Heart right ventricle (tissue), 16 donors: ENCODE results near the gene A1BG. TPM values are rescaled to one million over a fixed set of nuclear protein-coding genes. Genes with fewer than 3 reads are reported as not detected.
A peak's percentile ranks its signal among the peaks of the same experiment; 100 is the strongest.
"Not testable (repeated sequence)": the region's sequence is repeated elsewhere in the genome, so short reads cannot be mapped to it uniquely, and the experiment has no call there.

ENCODE experiments used
- ATAC-seq, 8 donors: fragments of 200-7000 bp; cut with Tn5 transposase; one replicate each; pipeline ENCODE4 v1.9.1; 2020; ENCODE audit warnings: mild to moderate bottlenecking in 8 of 8, moderate library complexity in 8 of 8, moderate number of reproducible peaks in 1 of 8
- DNase-seq, 2 donors: peaks; one replicate each; pipeline ENCODE4 v3.0.0-alpha.2; 2020
- H3K27ac ChIP-seq, 10 donors: fragments of 200-600 bp; sonication (generic) in 2 of 10; one replicate each; pipeline versions ENCODE4 v1.5.0 to v1.8.0; 2020 to 2022; ENCODE audit warnings: mild to moderate bottlenecking in 3 of 10
- H3K27me3 ChIP-seq, 7 donors: fragments of 200-600 bp; one replicate each; pipeline ENCODE4 v1.8.0; 2021 to 2022; ENCODE audit warnings: mild to moderate bottlenecking in 2 of 7
- H3K36me3 ChIP-seq, 9 donors: fragments of 200-600 bp; sonication (generic) in 1 of 9; one replicate each; pipeline versions ENCODE4 v1.5.0 to v1.8.0; 2020 to 2022; ENCODE audit warnings: mild to moderate bottlenecking in 2 of 9
- H3K4me1 ChIP-seq, 9 donors: fragments of 200-600 bp; sonication (generic) in 1 of 9; one replicate each; pipeline versions ENCODE4 v1.5.0 to v1.8.0; 2020 to 2022; ENCODE audit warnings: mild to moderate bottlenecking in 4 of 9
- H3K4me3 ChIP-seq, 10 donors: fragments of 200-600 bp; sonication (generic) in 2 of 10; one replicate each; pipeline versions ENCODE4 v1.5.0 to v1.8.0; 2020 to 2022; ENCODE audit warnings: mild to moderate bottlenecking in 7 of 10, moderate library complexity in 2 of 10
- H3K9me3 ChIP-seq, 11 donors: fragments of 200-600 bp in 10 of 11; sonication (generic) in 2 of 11; one replicate each; pipeline versions ENCODE4 v1.5.0 to v1.8.0; 2013 to 2022; ENCODE audit warnings: mild to moderate bottlenecking in 2 of 11, control low read depth in 1 of 11, moderate library complexity in 1 of 11
- CTCF ChIP-seq, 9 donors: fragments of 200-600 bp; sonication (generic) in 2 of 9; IDR thresholded peaks; one replicate each; pipeline versions ENCODE4 v1.5.0 to v1.8.0; 2021 to 2022; ENCODE audit warnings: antibody characterized with exemption in 9 of 9, mild to moderate bottlenecking in 5 of 9, moderate library complexity in 1 of 9
- whole genome bisulfite sequencing, 2 donors: extraction: QIAGEN DNeasy Blood & Tissue Kit; methylation state at CpG; one replicate each; pipeline ENCODE4 v1.1.7; 2013; ENCODE audit warnings: inconsistent platforms in 1 of 2; 5-methylcytosine and 5-hydroxymethylcytosine counted together
- intact Hi-C, 10 donors: fragments of 100-400 bp; cut with DNase I; formaldehyde crosslinking; loops; one replicate each; pipeline versions ENCODE4 v1.11.1 to v1.14.2; 2022
- polyA plus RNA-seq, 2 donors: library from polyadenylated mRNA; stranded (reverse); fragments of 200-250 nt; gene quantifications; one replicate each; pipeline ENCODE4 v1.2.3, GENCODE V29; 2013
- total RNA-seq, 10 donors: library from RNA; stranded (reverse); fragmentation: NEBNext Ultra II Directional in 3 of 10; extraction: Animal tissue kit (Norgen Biotek cat#: 25700) in 3 of 10; gene quantifications; one replicate each; pipeline versions ENCODE4 v1.2.1 to v1.2.4, GENCODE V29; 2021 to 2023
- donor health status: Arrhythmogenic right ventricular cardiomyopathy.
- donor health status: ischemic (EF 13 %, LVEDD 7.1; RV severe dilation, severe dysfunction).
- donor health status: healthy with polysubstance abuse.
- donor health status: DM: no; HTN: yes; CAD: no.
- donor health status: DM: no; HTN: no; CAD: no.
- donor health status: ischemic (EF 25% LVEDD 6.9; RV normal size, moderate dysfunction).
- donor health status: ischemic (EF 25% LVEDD 5.7; RV mildly dilated, moderate dysfunction).
- donor health status: healthy.
- donor health status: DM: yes; HTN: yes; CAD: no.
- donor health status: Ischemic cardiomyopathy.
- donor health status: ischemic (EF 35%, LVEDD 5.7; RV mildly dilated, moderate dysfunction).
- donor health status: nonischemic (EF 11% LVEDD 7.7; RV severe dilation, severe dysfunction).
- donor health status: DM: yes; HTN: yes; CAD: no.
- donor health status: PGD.
- donor health status: ischemic (EF 29% LVEDD 5.4; RV normal size, mild dysfunction).
- donor health status: nonischemic (EF 23%, LVEDD 6.1; RV moderate dilation, normal function).

A1BG gene
- total and polyA plus RNA-seq, 12 donors = 0.80 to 9.6 (median 2.6) TPM

GRCh38 chr19:58380662-58381459 lies 27.6 kb upstream of the A1BG start, which contains the start of gene ZNF837:
Gene ZNF837, minus strand, starts transcription at chr19:58381030. Its CDS starts 11,698 bp downstream, at chr19:58369332.
- DNase-seq (peak; percentile 97 to 100), ATAC-seq (peak; percentile 94 to 97 (median 95))
- intact Hi-C loops = loop anchor here in 1 of 10 donors (2.0 kb wide), 1 partner anchor 18 kb away; the partner anchor contains the start of gene ZNF497
- H3K27me3 ChIP-seq = no peaks in the 10 kb centered on the region
- no peaks in the 10 kb centered on the region for H3K9me3 ChIP-seq
- H3K36me3 ChIP-seq = no peaks in the 10 kb centered on the region
- peak within 1 kb of the TSS; percentile 53 to 96 (median 79) for H3K4me3 ChIP-seq
- 0 to 1% methylated on average over 83 of the region's 83 CpGs for WGBS, 2 donors
- peak within 1 kb of the TSS; percentile 74 to 98 (median 95) for H3K27ac ChIP-seq
- H3K4me1 ChIP-seq = peaks cover 14 to 39% (median 25%) of the 10 kb centered on the region in 9 donors
- peak in 2 of 9 donors; percentile 12 to 16 for TF ChIP-seq CTCF (IDR thresholded peaks at IDR 0.05)

- Histone ChIP-seq H3K4me3 (peak overlapping the region; percentile 53 to 96 (median 79)), H3K27ac (peak overlapping the region; percentile 74 to 98 (median 95)), H3K27me3 (no peaks in the 10 kb centered on the region), H3K4me1 (peaks cover 11 to 31% (median 20%) of the 10 kb centered on the region in 9 donors), H3K9me3 (no peaks in the 10 kb centered on the region), H3K36me3 (no peaks in the 10 kb centered on the region)
- DNase-seq (no peak), ATAC-seq (peak in 3 of 8 donors; percentile 0 to 2 (median 0))
- intact Hi-C loops = loop anchor here in 1 of 10 donors (2.0 kb wide), 1 partner anchor 17 kb away; the partner anchor contains the start of gene ZNF497
- TF ChIP-seq CTCF (IDR thresholded peaks at IDR 0.05) = no peak
- 6 to 7% methylated on average over 24 of the region's 24 CpGs for WGBS, 2 donors
Observed at GRCh38 chr19:58380037-58380661, 26.9 kb upstream of the A1BG start.

- Histone ChIP-seq H3K9me3 (no peaks in the 10 kb centered on the region), H3K27ac (peak overlapping the region in 1 of 10 donors; percentile 87), H3K4me1 (peaks cover 11 to 28% (median 20%) of the 10 kb centered on the region in 9 donors), H3K27me3 (no peaks in the 10 kb centered on the region), H3K36me3 (no peaks in the 10 kb centered on the region), H3K4me3 (peak overlapping the region in 1 of 10 donors; percentile 81)
- 92 to 93% methylated on average over 6 of the region's 6 CpGs for whole genome bisulfite sequencing, 2 donors
- TF ChIP-seq CTCF (IDR thresholded peaks at IDR 0.05) = no peak
- ATAC-seq (no peak), DNase-seq (no peak)
- intact Hi-C loops = no loop called here
Observed at GRCh38 chr19:58379246-58379645, 26.0 kb upstream of the A1BG start.

GRCh38 chr19:58376724-58377123 lies 23.4 kb upstream of the A1BG start:
- H3K4me3 ChIP-seq, DNase-seq, H3K27ac ChIP-seq, H3K27me3 ChIP-seq, ATAC-seq, H3K9me3 ChIP-seq, H3K36me3 ChIP-seq, intact Hi-C loops: not testable (repeated sequence)
- WGBS, 2 donors = 88% methylated on average over 6 to 7 of the region's 7 CpGs
- peaks cover 9 to 32% (median 18%) of the 10 kb centered on the region in 9 donors for H3K4me1 ChIP-seq
